ENCODE measurements around the gene GAPDH. TPM values are rescaled to one million over a fixed set of nuclear protein-coding genes. Genes with fewer than 3 reads are reported as not detected.
"Not testable (repeated sequence)": the region's sequence is repeated elsewhere in the genome, so short reads cannot be mapped to it uniquely, and the experiment has no call there.

Gene GAPDH
- polyA plus RNA-seq, 3 donors: 2,879 to 3,427 (median 3,223) TPM

DNA sequence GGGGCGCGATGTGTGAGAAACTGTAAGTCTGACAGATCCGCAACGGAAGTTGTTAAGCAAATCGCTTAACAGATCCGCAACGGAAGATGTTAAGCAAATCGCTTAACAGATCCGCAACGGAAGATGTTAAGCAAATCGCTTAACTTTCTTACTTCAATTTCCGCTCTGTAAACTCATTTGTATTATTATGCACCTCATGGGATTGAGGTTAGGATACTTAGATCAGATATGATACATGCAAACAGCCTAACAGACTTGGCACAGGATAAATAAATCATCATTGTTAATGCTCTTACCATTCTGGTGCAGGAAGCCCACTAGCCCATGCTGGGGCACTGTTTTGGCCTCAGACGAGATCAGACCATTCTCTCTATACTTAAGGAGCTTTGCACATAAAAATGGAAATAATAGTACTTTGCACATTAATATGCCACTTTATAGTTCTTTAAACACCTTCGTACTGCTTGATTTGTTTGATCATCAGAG, 40.0 kb upstream of the GAPDH start:
- Histone ChIP-seq H3K4me3 (replicated peaks in 1 of 3; ENCODE audit: low read depth in 2 of 3, low read length in 3 of 3) (peak overlapping the region; percentile 61 to 92 (median 90)), H4K20me1 (ENCODE audit: insufficient read depth, low read length) (peaks cover 10% of the 10 kb centered on the region), H3K27ac (ENCODE audit: low read depth in 1 of 2, low read length in 2 of 2) (peak overlapping the region; percentile 62 to 88), H3K79me2 (ENCODE audit: insufficient read depth, low read length) (peaks cover 64% of the 10 kb centered on the region), H3K27me3 (ENCODE audit: control insufficient read depth in 2 of 2, insufficient read depth in 2 of 2, low read length in 2 of 2) (no peaks in the 10 kb centered on the region), H3K4me1 (ENCODE audit: control insufficient read depth in 1 of 2, insufficient read depth in 2 of 2, low read length in 2 of 2) (peaks cover 20 to 30% of the 10 kb centered on the region in 2 donors), H3K36me3 (replicated peaks in 1 of 2; ENCODE audit: control insufficient read depth in 1 of 2, insufficient read depth in 2 of 2, low read length in 2 of 2) (peaks cover 34 to 45% of the 10 kb centered on the region in 2 donors), H3K9me3 (replicated peaks in 1 of 2; ENCODE audit: control insufficient read depth in 1 of 2, insufficient read depth in 1 of 2, low read length in 2 of 2) (no peaks in the 10 kb centered on the region), H3K4me2 (replicated peaks; ENCODE audit: extremely low read depth, low read length, poor library complexity, severe bottlenecking) (peak overlapping the region; percentile 93), H2AFZ (ENCODE audit: insufficient read depth, low read depth, low read length, poor library complexity, severe bottlenecking) (peak overlapping the region; percentile 94), H3K9ac (ENCODE audit: insufficient read depth, low read length, poor library complexity, severe bottlenecking) (peak overlapping the region; percentile 6)
- WGBS (ENCODE audit: insufficient coverage): no CpG with 5 or more reads among the region's 14 CpGs
- no peaks in the 10 kb centered on the region for H3K9me3 Mint-ChIP-seq
- TF ChIP-seq CTCF (IDR thresholded peaks at IDR 0.05): no peak
- intact Hi-C loops (cut with micrococcal nuclease): no loop called here
- H3K27ac Mint-ChIP-seq: peak overlapping the region; percentile 74 to 99 (median 96)
- H3K4me3 Mint-ChIP-seq: peak overlapping the region; percentile 97 to 98
- H3K4me1 Mint-ChIP-seq: peaks cover 22% of the 10 kb centered on the region
- peaks cover 0 to 3% (median 0%) of the 10 kb centered on the region in 3 donors for H3K27me3 Mint-ChIP-seq (ENCODE audit: low read depth in 3 of 3)
- DNase-seq: no peak
- peaks cover 22 to 41% of the 10 kb centered on the region in 2 donors for H3K36me3 Mint-ChIP-seq

DNA sequence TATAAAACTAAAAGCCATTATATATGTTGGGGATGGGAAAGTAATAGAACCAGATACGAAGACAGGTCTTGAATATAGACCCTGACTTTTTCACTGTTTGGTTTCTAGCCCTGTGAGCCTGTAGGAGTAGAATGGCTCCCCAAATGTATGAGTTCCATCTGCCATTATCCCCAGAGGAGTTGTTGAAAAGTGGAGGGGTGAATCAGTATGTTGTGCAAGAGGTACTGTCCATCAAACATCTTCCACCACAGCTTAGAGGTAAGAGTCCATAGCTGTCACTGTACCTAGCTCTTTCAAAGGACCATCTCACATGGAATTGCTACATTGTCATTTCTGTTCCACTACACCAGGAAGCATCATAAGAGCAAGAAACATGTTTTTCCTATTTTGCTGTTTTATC, 39.3 kb upstream of the GAPDH start:
- Mint-ChIP-seq H3K9me3 (no peaks in the 10 kb centered on the region), H3K4me1 (peaks cover 22% of the 10 kb centered on the region), H3K27ac (peak overlapping the region in 6 of 7 donors; percentile 5 to 96 (median 74)), H3K36me3 (peaks cover 25 to 45% of the 10 kb centered on the region in 2 donors), H3K27me3 (ENCODE audit: low read depth in 3 of 3) (peaks cover 0 to 3% (median 0%) of the 10 kb centered on the region in 3 donors), H3K4me3 (peak overlapping the region in 1 of 2 donors; percentile 98)
- no peak for TF ChIP-seq CTCF (IDR thresholded peaks at IDR 0.05)
- H3K4me1 ChIP-seq (ENCODE audit: control insufficient read depth in 1 of 2, insufficient read depth in 2 of 2, low read length in 2 of 2): peaks cover 20 to 30% of the 10 kb centered on the region in 2 donors
- no peaks in the 10 kb centered on the region for H3K9me3 ChIP-seq (replicated peaks in 1 of 2; ENCODE audit: control insufficient read depth in 1 of 2, insufficient read depth in 1 of 2, low read length in 2 of 2)
- peaks cover 71% of the 10 kb centered on the region for H3K79me2 ChIP-seq (ENCODE audit: insufficient read depth, low read length)
- no peak overlapping the region for H2AFZ ChIP-seq (ENCODE audit: insufficient read depth, low read depth, low read length, poor library complexity, severe bottlenecking)
- H4K20me1 ChIP-seq (ENCODE audit: insufficient read depth, low read length): peaks cover 10% of the 10 kb centered on the region
- H3K4me2 ChIP-seq (replicated peaks; ENCODE audit: extremely low read depth, low read length, poor library complexity, severe bottlenecking): peak overlapping the region; percentile 93
- peak overlapping the region in 1 of 2 donors; percentile 62 for H3K27ac ChIP-seq (ENCODE audit: low read depth in 1 of 2, low read length in 2 of 2)
- peak in 1 of 3 donors; percentile 19 for DNase-seq
- H3K4me3 ChIP-seq (replicated peaks in 1 of 3; ENCODE audit: low read depth in 2 of 3, low read length in 3 of 3): peak overlapping the region in 1 of 3 experiments; percentile 92
- no peaks in the 10 kb centered on the region for H3K27me3 ChIP-seq (ENCODE audit: control insufficient read depth in 2 of 2, insufficient read depth in 2 of 2, low read length in 2 of 2)
- intact Hi-C loops (cut with micrococcal nuclease): loop anchor here in 1 of 2 donors (5.0 kb wide), 1 partner anchor 37 kb away; the partner anchor contains the start of gene GAPDH
- no CpG with 5 or more reads among the region's 1 CpG for WGBS (ENCODE audit: insufficient coverage)
- H3K36me3 ChIP-seq (replicated peaks in 1 of 2; ENCODE audit: control insufficient read depth in 1 of 2, insufficient read depth in 2 of 2, low read length in 2 of 2): peaks cover 40 to 52% of the 10 kb centered on the region in 2 donors
- no peak overlapping the region for H3K9ac ChIP-seq (ENCODE audit: insufficient read depth, low read length, poor library complexity, severe bottlenecking)

DNA sequence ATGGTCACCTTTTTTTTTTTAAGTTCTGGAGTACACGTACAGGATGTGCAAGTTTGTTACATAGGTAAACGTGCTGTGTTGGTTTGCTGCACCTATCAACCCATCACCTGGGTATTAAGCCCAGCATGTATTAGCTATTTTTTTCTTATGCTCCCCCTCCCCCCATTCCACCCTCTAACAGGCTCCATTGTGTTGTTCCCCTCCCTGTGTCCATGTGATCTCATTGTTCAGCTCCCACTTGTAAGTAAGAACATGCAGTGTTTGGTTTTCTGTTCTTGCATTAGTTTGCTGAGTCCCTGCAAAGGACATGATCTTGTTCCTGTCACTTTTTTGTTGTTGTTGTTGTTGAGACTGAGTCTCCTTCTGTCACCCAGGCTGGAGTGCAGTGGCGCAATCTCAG, 37.0 kb upstream of the GAPDH start:
- not testable (repeated sequence) for H3K4me3 Mint-ChIP-seq; H4K20me1 ChIP-seq (ENCODE audit: insufficient read depth, low read length); H3K27me3 Mint-ChIP-seq (ENCODE audit: low read depth in 3 of 3); H3K4me3 ChIP-seq (replicated peaks in 1 of 3; ENCODE audit: low read depth in 2 of 3, low read length in 3 of 3); DNase-seq; H3K27me3 ChIP-seq (ENCODE audit: control insufficient read depth in 2 of 2, insufficient read depth in 2 of 2, low read length in 2 of 2); H3K9me3 ChIP-seq (replicated peaks in 1 of 2; ENCODE audit: control insufficient read depth in 1 of 2, insufficient read depth in 1 of 2, low read length in 2 of 2); H3K4me2 ChIP-seq (replicated peaks; ENCODE audit: extremely low read depth, low read length, poor library complexity, severe bottlenecking); H2AFZ ChIP-seq (ENCODE audit: insufficient read depth, low read depth, low read length, poor library complexity, severe bottlenecking); H3K27ac ChIP-seq (ENCODE audit: low read depth in 1 of 2, low read length in 2 of 2); H3K9me3 Mint-ChIP-seq; H3K9ac ChIP-seq (ENCODE audit: insufficient read depth, low read length, poor library complexity, severe bottlenecking)
- WGBS (ENCODE audit: insufficient coverage): no CpG with 5 or more reads among the region's 3 CpGs
- intact Hi-C loops (cut with micrococcal nuclease): loop anchor here in 1 of 2 donors (5.0 kb wide), 1 partner anchor 35 kb away; the partner anchor contains the start of gene GAPDH
- peaks cover 19 to 26% of the 10 kb centered on the region in 2 donors for H3K4me1 ChIP-seq (ENCODE audit: control insufficient read depth in 1 of 2, insufficient read depth in 2 of 2, low read length in 2 of 2)
- peak overlapping the region in 1 of 7 donors; percentile 76 for H3K27ac Mint-ChIP-seq
- H3K4me1 Mint-ChIP-seq: peaks cover 20% of the 10 kb centered on the region
- H3K36me3 Mint-ChIP-seq: peaks cover 19 to 39% of the 10 kb centered on the region in 2 donors
- peaks cover 87% of the 10 kb centered on the region for H3K79me2 ChIP-seq (ENCODE audit: insufficient read depth, low read length)
- peaks cover 50 to 62% of the 10 kb centered on the region in 2 donors for H3K36me3 ChIP-seq (replicated peaks in 1 of 2; ENCODE audit: control insufficient read depth in 1 of 2, insufficient read depth in 2 of 2, low read length in 2 of 2)

All from CD14-positive monocyte (primary cell).